Neuron (in vitro differentiated cells): ENCODE measurements around the gene IGF1.

Experiments used
- H2AFZ ChIP-seq: one replicate; pipeline ENCODE4 v1.6.1; 2013; ENCODE audit warnings: low read depth, mild to moderate bottlenecking, inconsistent platforms, low read length, moderate library complexity
- H3K27me3 ChIP-seq: one replicate; pipeline ENCODE4 v1.6.1; 2013; ENCODE audit warnings: low read length; ENCODE audit not compliant: insufficient read depth
- H3K36me3 ChIP-seq: one replicate; pipeline ENCODE4 v1.6.1; 2013; ENCODE audit warnings: low read length; ENCODE audit not compliant: insufficient read depth
- H3K4me1 ChIP-seq: one replicate; pipeline ENCODE4 v1.6.1; 2013; ENCODE audit warnings: low read length; ENCODE audit not compliant: insufficient read depth
- H3K4me3 ChIP-seq: 2 replicates; pipeline ENCODE4 v1.5.1; 2013; ENCODE audit warnings: mild to moderate bottlenecking, low read length, moderate library complexity
- H3K9me3 ChIP-seq: one replicate; pipeline ENCODE4 v1.6.1; 2013; ENCODE audit warnings: low read length

IGF1 gene

GRCh38 chr12:102480406-102480805 lies at the start of gene IGF1:
TSS of gene IGF1 (minus strand) at chr12:102480563. CDS start at chr12:102480381, 182 bp downstream.
- Histone ChIP-seq H3K27me3 (no peaks in the 10 kb centered on the region), H3K4me1 (no peaks in the 10 kb centered on the region), H2AFZ (no peak within 1 kb of the TSS), H3K4me3 (no peak within 1 kb of the TSS), H3K9me3 (no peaks in the 10 kb centered on the region), H3K36me3 (no peaks in the 10 kb centered on the region)

- Histone ChIP-seq H3K4me3 (no peak overlapping the region), H3K27me3 (no peaks in the 10 kb centered on the region), H3K4me1 (no peaks in the 10 kb centered on the region), H3K9me3 (no peaks in the 10 kb centered on the region), H2AFZ (no peak overlapping the region), H3K36me3 (no peaks in the 10 kb centered on the region)
These were observed 47.7 kb upstream of the IGF1 start for GRCh38 chr12:102528111-102528510.

- no peak overlapping the region for H2AFZ ChIP-seq
These were observed 46.9 kb upstream of the IGF1 start for GRCh38 chr12:102527171-102527720.

GRCh38 chr12:102526656-102527055 lies 46.3 kb upstream of the IGF1 start:
- Histone ChIP-seq H3K36me3 (no peaks in the 10 kb centered on the region), H3K4me1 (no peaks in the 10 kb centered on the region), H3K27me3 (no peaks in the 10 kb centered on the region), H2AFZ (no peak overlapping the region), H3K4me3 (no peak overlapping the region), H3K9me3 (no peaks in the 10 kb centered on the region)

More at GRCh38 chr12:102527171-102527720, 46.9 kb upstream of the IGF1 start:
- Histone ChIP-seq H3K4me3 (no peak overlapping the region), H3K4me1 (no peaks in the 10 kb centered on the region), H3K27me3 (no peaks in the 10 kb centered on the region), H3K36me3 (no peaks in the 10 kb centered on the region), H3K9me3 (no peaks in the 10 kb centered on the region)

GRCh38 chr12:102522768-102523167 lies 42.4 kb upstream of the IGF1 start:
- Histone ChIP-seq H3K4me3 (no peak overlapping the region), H3K36me3 (no peaks in the 10 kb centered on the region), H3K27me3 (no peaks in the 10 kb centered on the region), H3K4me1 (no peaks in the 10 kb centered on the region), H2AFZ (no peak overlapping the region), H3K9me3 (no peaks in the 10 kb centered on the region)

GRCh38 chr12:102521662-102522277 lies 41.4 kb upstream of the IGF1 start:
- H3K4me3 ChIP-seq = no peak overlapping the region
- no peaks in the 10 kb centered on the region for H3K27me3 ChIP-seq
- H3K36me3 ChIP-seq = no peaks in the 10 kb centered on the region
- H3K4me1 ChIP-seq = no peaks in the 10 kb centered on the region
- H2AFZ ChIP-seq = no peak overlapping the region
- H3K9me3 ChIP-seq = no peaks in the 10 kb centered on the region

- no peak overlapping the region for H2AFZ ChIP-seq
- no peaks in the 10 kb centered on the region for H3K36me3 ChIP-seq
- no peaks in the 10 kb centered on the region for H3K27me3 ChIP-seq
- no peak overlapping the region for H3K4me3 ChIP-seq
- H3K4me1 ChIP-seq = no peaks in the 10 kb centered on the region
- no peaks in the 10 kb centered on the region for H3K9me3 ChIP-seq
These were observed 38.5 kb upstream of the IGF1 start for GRCh38 chr12:102518871-102519270.

GRCh38 chr12:102514696-102515095 lies 34.3 kb upstream of the IGF1 start:
- Histone ChIP-seq H3K9me3 (no peaks in the 10 kb centered on the region), H2AFZ (no peak overlapping the region), H3K4me1 (no peaks in the 10 kb centered on the region), H3K36me3 (no peaks in the 10 kb centered on the region), H3K4me3 (no peak overlapping the region), H3K27me3 (no peaks in the 10 kb centered on the region)

GRCh38 chr12:102513739-102514138 lies 33.4 kb upstream of the IGF1 start:
- Histone ChIP-seq H3K27me3 (no peaks in the 10 kb centered on the region), H3K4me1 (no peaks in the 10 kb centered on the region), H2AFZ (no peak overlapping the region), H3K9me3 (no peaks in the 10 kb centered on the region), H3K4me3 (no peak overlapping the region), H3K36me3 (no peaks in the 10 kb centered on the region)

- H3K4me3 ChIP-seq = no peak overlapping the region
- no peaks in the 10 kb centered on the region for H3K4me1 ChIP-seq
- no peaks in the 10 kb centered on the region for H3K36me3 ChIP-seq
- no peaks in the 10 kb centered on the region for H3K9me3 ChIP-seq
- no peaks in the 10 kb centered on the region for H3K27me3 ChIP-seq
- no peak overlapping the region for H2AFZ ChIP-seq
These were observed 32.9 kb upstream of the IGF1 start for GRCh38 chr12:102513272-102513671.

GRCh38 chr12:102512523-102512922 lies 32.2 kb upstream of the IGF1 start:
- Histone ChIP-seq H2AFZ (no peak overlapping the region), H3K27me3 (no peaks in the 10 kb centered on the region), H3K9me3 (no peaks in the 10 kb centered on the region), H3K4me3 (no peak overlapping the region), H3K4me1 (no peaks in the 10 kb centered on the region), H3K36me3 (no peaks in the 10 kb centered on the region)

- Histone ChIP-seq H3K4me3 (no peak overlapping the region), H2AFZ (no peak overlapping the region), H3K4me1 (no peaks in the 10 kb centered on the region), H3K36me3 (no peaks in the 10 kb centered on the region), H3K9me3 (no peaks in the 10 kb centered on the region), H3K27me3 (no peaks in the 10 kb centered on the region)
These were observed 31.2 kb upstream of the IGF1 start for GRCh38 chr12:102511575-102511974.

GRCh38 chr12:102510463-102510862 lies 30.1 kb upstream of the IGF1 start:
- Histone ChIP-seq H3K36me3 (no peaks in the 10 kb centered on the region), H3K9me3 (no peaks in the 10 kb centered on the region), H2AFZ (no peak overlapping the region), H3K27me3 (no peaks in the 10 kb centered on the region), H3K4me3 (no peak overlapping the region), H3K4me1 (no peaks in the 10 kb centered on the region)

- H3K4me1 ChIP-seq = no peaks in the 10 kb centered on the region
- H3K27me3 ChIP-seq = no peaks in the 10 kb centered on the region
- no peaks in the 10 kb centered on the region for H3K9me3 ChIP-seq
- H3K4me3 ChIP-seq = no peak overlapping the region
- no peak overlapping the region for H2AFZ ChIP-seq
- H3K36me3 ChIP-seq = no peaks in the 10 kb centered on the region
These were observed 29.7 kb upstream of the IGF1 start for GRCh38 chr12:102510031-102510430.
